HG03103 (cell line): Measurements from ENCODE around the gene KANK2.
"Not testable (repeated sequence)": the region's sequence is repeated elsewhere in the genome, so short reads cannot be mapped to it uniquely, and the experiment has no call there.

Experiments used
- ATAC-seq: cut with Tn5 transposase; IDR thresholded peaks from one replicate; pipeline ENCODE4 v1.9.1; 2021; ENCODE audit warnings: low read depth; ENCODE audit not compliant: unreplicated experiment

Gene KANK2

DNA sequence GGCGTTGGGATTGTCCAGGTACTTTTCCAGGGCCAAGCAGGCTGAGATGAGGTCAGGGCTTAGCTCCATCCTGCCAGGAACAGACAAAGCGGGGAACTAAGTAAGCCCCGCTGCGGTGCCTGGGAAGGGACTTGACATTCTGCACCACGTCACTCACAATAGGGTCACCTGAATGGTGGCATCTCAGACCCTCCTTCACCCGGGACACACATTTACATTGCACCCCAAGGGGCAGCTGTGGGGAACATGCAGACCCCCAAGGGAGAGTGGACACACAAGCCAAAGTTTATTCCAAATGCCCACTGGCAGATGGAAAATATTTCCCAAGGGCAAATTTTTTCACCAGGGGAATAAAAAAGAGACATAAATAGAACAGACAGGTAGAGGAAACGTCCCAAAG is 21.4 kb downstream of the KANK2 start:
- no peak for ATAC-seq

DNA sequence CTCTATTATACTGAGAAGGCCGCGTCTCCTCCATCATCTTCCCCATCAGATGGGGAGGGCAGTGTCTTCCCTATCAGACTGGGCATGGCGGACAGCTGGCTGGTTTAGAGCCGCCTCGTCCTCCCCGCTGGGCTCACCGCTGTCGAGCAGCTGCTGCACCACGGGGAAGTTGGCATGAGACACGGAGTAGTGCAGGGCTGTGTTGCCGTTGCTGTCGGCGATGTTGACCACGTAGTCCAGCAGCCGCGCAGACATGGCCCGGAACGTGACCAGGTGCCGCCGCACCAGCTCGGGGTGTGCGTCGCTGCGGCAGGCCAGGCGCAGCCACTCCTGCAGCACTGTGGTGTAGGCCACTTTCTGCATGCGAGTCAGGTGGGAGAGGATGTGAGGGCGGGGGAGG is 23.0 kb downstream of the KANK2 start:
- no peak for ATAC-seq

DNA sequence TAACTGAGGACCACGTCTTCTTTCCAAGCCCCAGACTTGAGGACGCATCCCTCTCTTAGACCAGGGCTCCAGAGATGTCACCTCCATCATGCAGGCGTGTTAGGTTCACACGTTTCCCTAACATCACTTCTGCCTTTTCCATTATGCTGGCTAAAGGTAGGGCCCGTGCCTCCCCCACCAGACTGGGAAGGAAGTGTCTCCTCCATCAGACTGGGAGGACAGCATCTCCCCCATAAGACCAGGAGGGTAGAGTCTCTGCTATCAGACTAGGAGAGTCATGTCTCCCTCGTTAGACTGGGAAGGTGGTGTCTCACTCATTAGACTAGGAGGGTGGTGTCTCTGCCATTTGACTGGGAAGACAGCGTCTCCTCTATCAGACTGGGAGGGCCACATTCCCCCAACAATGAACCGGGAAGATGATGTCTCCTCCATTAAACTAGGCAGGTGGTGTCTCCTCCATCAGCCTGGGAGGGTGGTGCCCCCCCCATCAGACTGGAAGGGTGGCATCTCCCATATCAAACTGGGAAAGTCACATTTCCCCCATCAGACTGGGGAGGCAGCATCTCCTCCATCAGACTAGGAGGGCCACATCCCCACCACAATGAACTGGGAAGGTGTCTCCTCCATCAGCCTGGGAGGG is 23.7 kb downstream of the KANK2 start:
- ATAC-seq: no peak

- ATAC-seq: no peak
Observed at GRCh38 chr19:11172576-11172975, 24.8 kb downstream of the KANK2 start.

DNA sequence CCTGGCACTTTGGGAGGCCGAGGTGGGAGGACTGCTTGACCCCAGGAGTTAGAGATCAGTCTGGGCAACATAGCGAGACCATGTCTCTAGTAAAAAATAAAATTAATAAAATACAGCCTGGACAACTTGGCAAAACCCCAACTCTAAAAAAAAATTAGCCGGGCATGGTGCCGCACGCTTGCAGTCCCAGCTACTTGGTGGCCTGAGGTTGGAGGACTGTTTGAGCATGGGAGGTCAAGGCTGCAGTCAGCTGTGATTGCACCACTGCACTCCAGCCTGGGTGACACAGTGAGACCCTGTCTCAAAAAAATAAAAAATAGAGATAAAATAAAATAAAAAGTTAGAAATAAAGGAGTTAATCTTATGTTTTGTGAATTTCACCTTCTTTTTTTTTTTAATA is 26.2 kb downstream of the KANK2 start:
- ATAC-seq: no peak

DNA sequence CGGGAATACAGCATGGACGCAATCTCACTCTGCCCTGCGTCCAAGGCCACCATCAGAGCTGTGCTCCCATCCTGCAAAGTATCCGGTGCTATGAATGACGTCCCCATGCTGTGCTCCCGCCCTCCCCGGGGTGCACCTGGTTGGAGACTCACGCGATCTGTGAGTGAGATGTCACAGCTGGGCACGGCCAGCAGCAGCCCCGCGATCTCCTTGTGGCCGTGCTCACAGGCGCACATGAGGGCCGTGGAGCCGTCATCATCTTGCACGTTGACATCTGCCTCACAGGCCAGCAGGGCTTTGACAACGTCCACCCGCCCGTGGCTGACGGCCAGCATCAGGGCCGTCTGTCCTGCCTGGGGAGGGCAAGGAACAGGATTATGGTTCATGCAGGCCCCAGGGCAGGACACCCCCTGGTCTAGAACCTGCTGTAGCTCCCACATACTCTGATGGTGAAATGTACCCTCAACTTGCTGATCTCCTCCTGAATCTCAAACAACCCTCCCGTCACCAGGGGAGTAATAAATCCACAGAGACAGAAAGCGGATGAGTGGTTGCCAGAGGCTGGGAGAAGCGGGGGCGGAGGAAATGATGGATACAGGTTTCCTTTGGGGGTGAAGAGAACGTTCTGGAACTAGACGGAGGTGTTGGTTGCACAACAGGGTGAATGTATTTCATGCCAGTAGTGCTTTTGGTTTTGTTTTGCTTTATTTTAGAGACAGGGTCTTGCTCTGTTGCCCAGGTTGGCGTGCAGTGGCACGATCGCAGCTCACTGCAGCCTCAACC is 27.3 kb downstream of the KANK2 start:
- no peak for ATAC-seq

DNA sequence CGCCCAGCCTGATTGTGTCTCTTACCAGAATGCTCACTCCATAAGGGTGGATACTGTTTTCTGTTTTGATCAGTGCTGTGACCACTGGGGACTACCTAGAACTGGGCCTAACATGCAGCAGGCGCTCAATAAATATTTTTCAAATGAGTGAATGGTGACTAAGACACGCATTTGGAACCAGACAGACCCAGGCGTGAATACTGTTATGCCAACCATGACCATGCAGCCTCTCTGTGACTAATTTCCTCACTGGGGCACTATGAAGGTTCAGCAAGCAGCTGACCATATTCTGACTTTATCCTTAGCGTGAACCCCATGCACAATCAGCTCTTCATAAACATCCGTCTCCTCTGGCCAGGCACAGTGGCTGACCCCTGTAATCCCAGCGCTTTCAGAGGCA is 28.8 kb downstream of the KANK2 start:
- no peak for ATAC-seq

DNA sequence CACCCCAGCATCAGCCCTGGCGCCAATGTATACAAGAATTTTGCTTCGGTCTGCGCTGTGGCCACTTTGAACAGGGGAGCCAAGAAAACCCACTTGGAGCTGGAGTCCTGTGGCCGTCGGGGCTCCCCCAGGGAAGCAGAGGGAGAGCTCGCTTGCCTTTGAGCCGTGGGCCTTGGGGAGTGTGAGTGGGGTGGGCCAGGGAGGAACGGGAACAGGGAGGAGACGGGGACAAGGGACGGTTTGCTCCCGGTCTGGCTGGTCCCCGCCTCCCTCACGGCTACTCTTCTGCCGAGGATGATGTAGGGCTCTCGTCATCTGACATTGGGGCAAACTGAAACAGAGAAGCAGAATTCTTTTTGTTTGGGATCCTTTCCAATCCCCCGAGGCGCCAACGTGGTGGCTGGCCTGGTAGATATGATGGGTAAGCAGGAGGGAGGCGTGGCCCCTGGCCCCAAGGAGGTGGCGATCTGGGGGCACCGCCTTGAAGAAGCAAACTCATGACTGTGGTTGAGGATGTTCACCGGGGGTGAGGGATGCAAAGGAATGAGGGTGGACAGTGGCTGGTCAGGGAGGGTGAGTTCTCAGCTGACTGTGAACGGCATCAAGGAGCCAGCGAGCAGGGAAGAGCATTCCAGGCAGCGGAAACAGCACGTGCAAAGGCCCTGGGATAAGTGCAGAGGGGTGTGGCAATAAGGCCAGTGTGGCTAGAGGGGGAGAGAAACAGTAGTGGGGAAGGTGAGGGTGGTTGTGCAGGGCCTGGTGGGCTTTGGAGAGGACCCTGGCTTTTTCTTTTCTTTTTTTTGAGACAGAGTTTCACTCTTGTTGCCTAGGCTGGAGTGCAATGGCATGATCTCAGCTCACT is 30.8 kb downstream of the KANK2 start:
- no peak for ATAC-seq

GRCh38 chr19:11165486-11166030 is 31.8 kb downstream of the KANK2 start:
- ATAC-seq: no peak

DNA sequence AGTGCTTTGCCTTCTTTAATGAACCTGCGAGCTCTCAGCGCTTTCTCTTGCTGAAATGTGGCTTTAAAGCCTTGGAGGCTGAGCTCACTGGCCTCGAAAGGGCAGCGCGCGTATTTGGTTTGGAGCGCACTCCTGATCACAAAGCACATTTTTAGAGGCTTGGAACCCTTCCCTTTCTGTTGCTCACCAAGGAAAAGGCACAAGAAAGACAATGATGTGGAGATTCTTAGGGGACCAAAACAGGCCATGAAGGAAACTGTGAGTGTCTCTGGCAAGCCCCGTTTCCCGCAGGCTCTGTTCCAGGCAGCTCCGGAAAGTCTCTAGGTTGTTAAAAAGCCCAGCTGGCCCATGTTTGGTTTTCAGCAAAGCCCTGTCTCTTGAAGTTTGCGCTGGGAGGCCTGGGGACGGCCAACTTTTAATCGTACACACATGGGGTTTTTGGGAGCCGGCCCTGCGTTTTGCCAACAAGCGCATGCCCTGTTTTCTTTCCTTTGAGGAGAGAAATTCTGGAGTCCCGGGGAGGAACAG is 32.4 kb downstream of the KANK2 start:
- no peak for ATAC-seq

- no peak for ATAC-seq
Observed at GRCh38 chr19:11164296-11164695, 33.0 kb downstream of the KANK2 start.

DNA sequence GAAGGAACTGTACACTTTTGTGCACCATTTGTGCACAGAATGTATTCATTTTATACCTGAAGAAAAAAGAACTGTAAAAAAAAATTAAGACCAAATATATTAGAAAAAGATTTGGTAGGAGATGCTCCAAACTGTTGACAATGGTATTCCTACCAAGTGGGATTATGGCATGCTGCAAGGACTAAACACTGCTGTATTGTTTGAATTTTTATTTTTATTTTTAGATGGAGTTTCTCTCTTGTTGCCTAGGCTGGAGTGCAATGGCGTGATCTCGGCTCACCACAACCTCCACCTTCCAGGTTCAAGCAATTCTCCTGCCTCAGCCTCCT is 36.9 kb downstream of the KANK2 start:
- not testable (repeated sequence) for ATAC-seq

DNA sequence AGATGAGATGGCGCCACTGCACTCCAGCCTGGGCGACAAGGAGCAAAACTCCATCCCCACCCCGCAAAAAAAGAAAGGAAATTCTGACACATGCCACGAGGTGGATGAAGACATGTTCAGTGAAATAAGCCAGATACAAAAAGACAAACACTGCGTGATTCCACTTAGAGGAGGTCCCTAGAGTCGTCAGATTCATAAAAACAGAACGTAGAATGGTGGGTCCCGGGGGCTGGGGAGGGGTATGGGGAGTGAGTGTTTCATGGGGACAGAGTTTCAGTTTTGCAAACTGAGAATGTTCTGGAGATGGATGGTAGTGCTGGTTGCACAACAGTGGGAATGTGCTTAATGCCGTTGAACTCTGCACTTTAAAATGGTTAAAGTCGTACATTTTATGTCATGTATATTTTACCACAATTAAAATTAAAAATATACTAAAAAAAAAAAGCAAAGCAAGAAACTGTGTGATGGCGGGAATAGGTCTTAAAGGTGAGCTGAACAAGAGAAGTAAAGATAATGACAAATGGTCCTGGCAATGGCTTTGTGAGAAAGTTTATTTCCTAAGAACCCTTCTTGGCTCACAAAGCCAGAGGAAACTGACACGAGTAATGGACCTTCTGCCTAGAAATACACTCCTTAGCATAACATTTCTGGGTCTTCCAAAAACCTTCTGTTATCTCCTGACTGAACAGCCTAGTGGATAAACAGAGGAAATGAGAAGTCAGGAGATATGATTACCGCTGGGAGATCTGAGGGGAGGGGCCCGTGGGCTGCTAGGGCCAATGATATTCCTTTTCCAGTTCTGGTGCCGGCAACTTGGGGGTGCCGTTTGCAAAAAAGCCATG is 37.5 kb downstream of the KANK2 start:
- ATAC-seq: no peak

DNA sequence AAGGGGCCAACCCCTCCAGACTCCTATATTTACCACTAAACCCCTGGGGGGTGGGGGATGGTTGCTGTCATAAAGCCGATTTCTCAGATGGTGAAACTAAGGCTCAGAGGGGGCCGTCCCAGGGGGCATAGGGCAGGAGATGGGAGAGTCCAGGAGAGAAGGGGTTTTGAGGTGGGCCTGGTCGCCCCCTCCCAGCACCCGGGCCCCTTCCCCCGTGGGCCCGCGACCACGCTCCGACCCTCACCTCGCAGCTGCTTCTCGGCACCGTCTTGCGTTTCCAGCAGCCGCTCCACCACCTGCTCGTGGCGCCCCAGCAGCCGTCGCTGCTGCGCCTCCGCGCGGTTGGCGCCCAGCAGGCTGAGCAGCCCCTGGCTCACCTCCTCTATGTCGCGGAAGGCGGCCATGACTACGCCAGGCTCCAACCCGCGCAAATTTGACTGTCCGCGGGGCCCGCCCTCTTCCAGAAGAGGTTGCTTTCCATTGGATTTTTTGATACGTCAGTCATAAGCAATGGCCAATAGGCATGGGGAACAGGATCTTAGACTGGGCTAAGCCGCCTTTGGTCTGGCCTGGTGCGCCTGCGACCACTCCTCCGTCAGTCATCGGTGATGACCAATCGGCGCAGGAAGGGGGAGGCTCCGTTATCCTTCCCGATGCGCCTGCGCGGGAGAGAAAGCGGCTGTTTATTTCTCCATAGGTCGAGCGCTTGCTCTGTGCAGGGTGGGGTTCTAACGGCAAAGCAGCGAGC is 41.8 kb downstream of the KANK2 start, which contains the start of gene SPC24:
Gene SPC24, minus strand, starts transcription at position 410 of the 748 bp plus-strand sequence. Its CDS starts 6 bp downstream, at position 404.
- peak; percentile 90 for ATAC-seq

- no peak for ATAC-seq
Observed at GRCh38 chr19:11154683-11155047, 42.7 kb downstream of the KANK2 start.

GRCh38 chr19:11152318-11153062 is 44.9 kb downstream of the KANK2 start:
- ATAC-seq: no peak

DNA sequence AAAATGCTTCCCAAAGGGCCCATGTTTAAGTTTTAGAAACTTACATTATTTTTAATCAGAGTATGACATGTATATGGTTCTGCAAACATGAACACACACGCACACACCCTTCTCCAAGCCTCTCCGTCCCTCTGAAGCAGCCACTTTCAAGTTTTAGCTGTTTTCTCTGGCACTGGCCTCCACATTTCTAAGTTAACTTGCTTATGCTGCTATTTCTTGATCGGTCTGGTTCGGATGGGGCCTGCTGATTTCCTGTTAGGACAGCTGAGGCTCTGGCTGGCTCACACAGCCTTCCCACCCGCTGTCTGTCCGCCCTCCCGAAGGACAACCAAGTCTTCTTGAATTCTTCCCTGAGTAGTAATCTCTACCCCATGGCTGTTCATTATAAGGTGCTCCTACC is 46.2 kb downstream of the KANK2 start:
- ATAC-seq: no peak

DNA sequence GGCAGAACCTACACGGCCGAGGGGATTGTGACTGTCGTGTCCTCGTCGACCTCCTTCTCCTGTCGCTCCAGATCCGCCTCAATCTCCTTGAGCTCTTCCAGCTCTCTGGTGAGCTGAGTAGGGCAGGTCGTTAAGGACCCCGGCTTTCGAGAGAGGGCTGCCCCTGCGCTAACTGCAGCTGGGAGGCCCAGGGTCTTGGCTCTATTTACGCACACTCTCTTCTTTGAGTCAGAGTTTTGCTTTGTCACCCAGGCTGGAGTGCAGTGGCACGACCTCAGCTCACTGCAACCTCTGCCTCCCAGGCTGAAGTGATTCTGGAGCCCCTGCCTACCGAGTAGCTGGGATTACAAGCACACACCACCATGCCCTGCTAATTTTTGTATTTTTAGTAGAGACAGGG is 49.3 kb downstream of the KANK2 start:
- no peak for ATAC-seq

GRCh38 chr19:11145536-11145924 is 51.8 kb downstream of the KANK2 start:
- ATAC-seq: no peak
